HG03045 (cell line): Measurements from ENCODE around the gene ASTN2.
"Not testable (repeated sequence)": the region's sequence is repeated elsewhere in the genome, so short reads cannot be mapped to it uniquely, and the experiment has no call there.

Experiments used
- ATAC-seq: cut with Tn5 transposase; IDR thresholded peaks from one replicate; pipeline ENCODE4 v1.9.1; 2021; ENCODE audit warnings: mild to moderate bottlenecking, moderate library complexity; ENCODE audit not compliant: unreplicated experiment

The ASTN2 gene

GRCh38 chr9:116895961-116896360 is 518.9 kb downstream of the ASTN2 start:
- ATAC-seq: no peak

DNA sequence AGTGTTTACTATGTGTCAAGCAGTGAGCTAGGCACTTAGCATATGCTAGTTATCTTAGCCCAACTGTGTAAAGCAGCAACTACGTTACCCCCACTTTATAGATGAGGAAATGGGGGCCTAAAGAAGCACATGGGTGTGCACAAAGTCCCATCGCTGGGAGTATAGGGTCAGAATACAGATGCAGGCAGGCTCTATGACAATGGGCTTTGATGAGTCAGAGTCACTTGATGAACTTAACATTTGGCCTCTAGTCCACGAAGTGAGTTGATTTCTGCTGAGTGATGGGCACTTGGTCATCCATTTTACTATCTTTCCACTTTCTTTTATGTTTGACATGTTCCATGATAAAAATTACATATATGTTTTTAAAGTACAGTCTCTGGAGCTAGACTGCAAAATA is 523.4 kb downstream of the ASTN2 start:
- ATAC-seq: no peak

DNA sequence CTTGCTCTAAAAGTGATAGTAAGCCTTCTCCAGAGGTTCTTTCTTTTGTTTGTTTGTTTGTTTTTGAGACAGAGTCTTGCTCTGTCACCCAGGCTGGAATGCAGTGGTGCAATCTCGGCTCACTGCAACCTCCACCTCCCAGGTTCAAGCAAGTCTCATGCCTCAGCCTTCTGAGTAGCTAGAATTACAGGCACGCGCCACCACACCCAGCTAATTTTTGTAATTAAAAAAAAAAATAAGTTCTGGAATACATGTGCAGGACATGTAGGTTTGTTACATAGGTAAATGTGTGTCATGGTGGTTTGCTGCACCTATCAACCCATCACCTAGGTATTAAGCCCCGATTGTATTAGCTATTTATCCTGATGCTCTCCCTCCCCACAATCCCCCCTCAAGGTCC is 526.4 kb downstream of the ASTN2 start:
- not testable (repeated sequence) for ATAC-seq

DNA sequence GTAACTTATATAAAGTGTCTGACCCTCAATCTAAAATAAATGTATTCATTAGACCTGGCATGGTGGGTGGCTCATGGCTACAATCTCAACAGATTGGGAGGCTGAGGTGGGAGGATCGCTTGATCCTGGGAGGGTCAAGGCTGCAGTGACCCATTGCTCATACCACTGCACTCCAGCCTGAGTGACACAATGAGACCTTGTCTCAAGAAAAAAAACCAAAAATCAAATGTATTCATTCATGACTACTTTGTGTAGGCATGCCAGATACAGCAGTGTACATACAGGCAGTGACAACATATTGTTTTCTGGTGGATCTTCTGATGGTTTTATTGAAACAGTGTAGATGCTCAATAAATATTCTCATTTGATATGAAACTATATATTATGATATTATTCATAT is 526.8 kb downstream of the ASTN2 start:
- ATAC-seq: no peak

DNA sequence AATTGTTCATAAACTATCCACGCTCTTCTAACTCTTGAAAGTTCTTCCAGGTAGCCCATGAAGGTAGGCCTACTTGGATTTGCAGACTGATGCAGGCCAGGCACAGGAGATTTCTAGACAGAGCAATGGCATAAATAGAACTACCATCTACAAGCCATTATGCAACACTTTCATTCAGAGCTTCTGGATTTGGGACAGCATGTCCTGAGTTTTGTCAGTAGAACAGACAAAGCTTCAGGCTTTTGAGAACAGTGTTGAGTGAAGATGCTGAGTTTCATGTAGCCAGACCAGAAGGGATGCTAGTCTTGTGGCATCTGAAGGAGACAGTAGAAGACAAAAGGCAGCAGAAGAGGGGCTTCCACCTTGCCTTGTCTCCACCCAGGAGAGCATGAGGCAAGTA is 531.2 kb downstream of the ASTN2 start:
- ATAC-seq: no peak

DNA sequence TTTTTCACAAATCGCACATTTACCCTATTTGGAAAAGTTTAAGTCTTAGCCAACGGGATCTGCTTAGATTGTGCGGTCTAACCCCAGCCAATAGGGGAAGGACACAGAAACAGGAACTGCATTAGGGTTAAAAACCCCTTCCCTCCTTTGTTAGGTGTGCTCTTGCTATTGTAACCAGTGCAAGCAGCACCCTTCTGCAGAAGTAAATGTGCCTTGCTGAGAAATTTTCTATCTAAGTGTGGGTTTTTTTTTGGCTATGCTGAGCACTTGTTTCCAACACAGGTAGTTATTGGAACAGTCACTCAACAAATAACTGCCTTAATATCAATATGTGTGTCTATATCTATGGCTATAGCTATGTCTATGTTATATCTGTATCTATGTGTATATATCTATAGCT is 537.8 kb downstream of the ASTN2 start:
- ATAC-seq: no peak

- no peak for ATAC-seq
These were observed 539.3 kb downstream of the ASTN2 start for GRCh38 chr9:116875576-116875975.

GRCh38 chr9:116873937-116874914 is 540.6 kb downstream of the ASTN2 start:
- no peak for ATAC-seq

- no peak for ATAC-seq
These were observed 541.4 kb downstream of the ASTN2 start for GRCh38 chr9:116873491-116873890.

DNA sequence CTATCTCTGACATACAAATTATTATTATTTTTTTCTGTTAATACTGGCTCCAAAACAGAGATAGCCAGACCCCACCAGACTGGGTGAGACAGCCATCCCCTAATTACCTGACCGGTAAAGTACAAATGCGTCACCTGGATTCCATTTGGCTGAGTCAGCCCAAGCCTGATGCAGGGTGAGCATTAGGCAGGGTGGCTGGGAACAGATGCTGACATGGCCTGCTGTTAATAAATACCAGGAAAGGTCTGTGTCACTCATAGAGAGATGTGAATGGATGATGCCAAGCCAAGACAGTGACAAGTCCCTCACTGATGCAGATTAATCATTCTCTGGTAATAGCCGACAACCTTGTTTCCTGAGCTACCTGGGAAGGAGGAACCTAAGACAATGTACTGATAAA is 544.3 kb downstream of the ASTN2 start:
- ATAC-seq: no peak

GRCh38 chr9:116868201-116868600 is 546.7 kb downstream of the ASTN2 start:
- no peak for ATAC-seq

GRCh38 chr9:116861321-116861720 is 553.5 kb downstream of the ASTN2 start:
- ATAC-seq: no peak

- ATAC-seq: peak; percentile 49
These were observed 554.2 kb downstream of the ASTN2 start for GRCh38 chr9:116860509-116861120.

DNA sequence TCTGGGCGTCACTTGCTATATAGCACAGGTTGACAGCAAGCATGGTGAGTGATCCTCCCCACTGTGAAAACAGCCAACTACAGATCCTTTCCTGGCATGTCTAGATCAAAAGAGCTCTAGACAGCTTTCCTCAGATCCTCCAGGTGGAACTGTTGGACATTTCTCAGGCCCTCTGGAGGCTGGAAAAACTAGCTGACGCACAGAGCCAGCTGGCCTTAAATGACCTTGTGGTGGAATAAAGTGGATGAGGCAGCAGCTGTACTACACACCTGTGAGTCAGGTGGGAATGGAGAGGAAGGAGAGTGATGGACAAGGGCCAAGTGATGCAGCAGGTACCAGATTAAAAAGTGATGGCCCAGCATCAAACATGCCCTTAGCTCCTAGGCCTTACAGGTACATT is 555.1 kb downstream of the ASTN2 start:
- ATAC-seq: no peak

GRCh38 chr9:116857321-116857720 is 557.5 kb downstream of the ASTN2 start:
- no peak for ATAC-seq

DNA sequence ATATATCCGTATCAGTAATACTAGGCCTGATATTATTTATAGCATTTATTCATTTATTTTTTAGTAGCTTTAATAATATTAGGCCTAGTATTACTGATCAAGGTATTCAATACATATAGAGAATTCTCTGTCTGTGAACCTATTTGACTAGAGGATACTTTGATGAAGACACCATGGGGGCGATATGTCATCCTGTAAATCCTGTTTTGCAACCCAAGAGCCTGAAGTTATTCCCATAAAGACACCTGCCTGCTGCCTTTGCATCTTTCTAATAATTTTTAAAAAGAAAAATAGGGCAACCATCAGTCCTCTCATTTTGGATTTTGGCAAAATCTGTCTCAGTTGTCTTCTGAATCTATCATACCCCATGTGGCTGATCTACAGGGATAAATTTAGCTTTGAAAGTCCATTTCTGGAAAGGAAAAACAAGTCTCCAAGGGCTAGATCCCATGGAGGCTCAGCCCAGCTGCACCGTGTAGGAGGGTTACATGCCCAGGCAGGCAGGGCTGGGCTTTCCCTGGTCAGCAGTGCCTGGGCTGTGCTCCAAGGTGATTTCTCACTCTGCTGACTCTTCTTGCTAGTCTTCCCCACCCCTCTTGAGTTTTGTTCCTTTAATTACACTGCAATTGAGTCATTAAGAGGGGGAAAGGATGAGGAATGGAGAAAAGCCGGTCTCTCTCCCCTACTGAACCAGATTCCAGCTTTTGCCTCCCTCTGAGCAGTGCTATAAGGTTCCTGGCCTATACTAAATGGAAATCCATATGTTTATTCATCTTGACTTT is 558.8 kb downstream of the ASTN2 start:
- ATAC-seq: peak; percentile 50

DNA sequence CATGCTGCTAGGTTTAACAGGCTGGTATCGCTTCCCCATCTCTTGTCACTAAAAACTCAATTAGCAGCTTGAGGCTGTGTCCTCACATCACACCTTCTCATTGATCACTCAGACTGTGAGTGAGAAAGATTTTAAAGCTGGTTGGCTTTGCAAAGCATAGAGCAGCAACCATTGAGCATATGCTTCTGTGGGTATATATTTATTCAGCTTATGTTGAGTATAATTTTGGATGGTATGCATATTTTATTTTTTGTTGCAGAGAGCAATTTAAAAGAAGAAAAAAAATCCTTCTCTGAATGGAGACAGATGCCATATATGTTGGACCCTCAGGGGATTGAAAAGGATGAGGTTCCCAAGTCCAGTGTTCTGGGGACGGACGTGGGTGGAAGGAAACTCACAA is 565.1 kb downstream of the ASTN2 start:
- ATAC-seq: no peak

- no peak for ATAC-seq
These were observed 570.2 kb downstream of the ASTN2 start for GRCh38 chr9:116844621-116845020.

- no peak for ATAC-seq
These were observed 570.8 kb downstream of the ASTN2 start for GRCh38 chr9:116843863-116844620.

- no peak for ATAC-seq
These were observed 572.2 kb downstream of the ASTN2 start for GRCh38 chr9:116842658-116843057.

DNA sequence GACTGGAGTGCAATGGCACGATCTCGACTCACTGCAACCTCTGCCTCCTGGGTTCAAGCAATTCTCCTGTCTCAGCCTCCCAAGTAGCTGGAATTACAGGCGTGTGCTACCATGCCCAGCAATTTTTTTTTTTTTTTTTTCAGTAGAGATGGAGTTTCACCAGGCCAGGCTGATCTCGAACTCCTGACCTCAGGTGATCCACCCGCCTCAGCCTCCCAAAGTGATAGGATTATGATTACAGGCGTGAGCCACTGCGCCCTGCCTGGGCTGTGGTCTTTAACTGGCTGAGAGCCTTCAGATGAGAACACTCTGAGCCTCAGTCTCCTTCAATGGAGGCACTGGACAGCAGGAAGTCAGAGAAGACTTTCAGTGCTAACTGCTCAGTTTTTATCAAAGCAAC is 576.4 kb downstream of the ASTN2 start:
- ATAC-seq: not testable (repeated sequence)
